ENCODE data around the gene ANAPC2.

DNA sequence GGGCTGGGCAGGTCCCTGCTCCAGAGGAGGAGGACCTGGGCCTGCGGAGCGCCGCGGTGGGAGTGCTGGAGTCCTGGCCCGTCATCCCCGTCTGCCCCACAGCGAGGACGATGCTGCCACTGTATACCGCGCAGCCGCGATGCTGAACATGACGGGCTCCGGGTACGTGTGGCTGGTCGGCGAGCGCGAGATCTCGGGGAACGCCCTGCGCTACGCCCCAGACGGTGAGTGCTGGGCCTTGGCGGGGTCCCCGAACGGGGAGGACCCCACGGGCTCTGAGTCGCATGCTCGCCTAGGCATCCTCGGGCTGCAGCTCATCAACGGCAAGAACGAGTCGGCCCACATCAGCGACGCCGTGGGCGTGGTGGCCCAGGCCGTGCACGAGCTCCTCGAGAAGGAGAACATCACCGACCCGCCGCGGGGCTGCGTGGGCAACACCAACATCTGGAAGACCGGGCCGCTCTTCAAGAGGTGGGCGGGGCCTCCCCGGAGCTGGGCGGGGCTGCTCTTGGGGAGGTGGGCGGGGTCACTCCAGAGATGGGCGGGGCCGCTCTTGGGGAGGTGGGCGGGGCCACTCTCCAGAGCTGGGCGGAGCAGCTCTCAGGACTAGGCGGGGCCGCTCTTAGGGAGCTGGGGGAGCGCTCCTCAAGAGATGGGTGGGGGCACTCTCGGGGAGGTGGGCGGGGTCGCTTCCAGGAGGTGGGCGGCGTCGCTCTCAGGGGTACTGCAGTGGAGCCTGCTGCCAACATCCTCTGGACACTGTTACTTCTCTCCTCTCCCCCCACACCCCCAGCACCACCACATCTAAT lies 31.6 kb downstream of the ANAPC2 start:
- TF ChIP-seq, protein P1, sequence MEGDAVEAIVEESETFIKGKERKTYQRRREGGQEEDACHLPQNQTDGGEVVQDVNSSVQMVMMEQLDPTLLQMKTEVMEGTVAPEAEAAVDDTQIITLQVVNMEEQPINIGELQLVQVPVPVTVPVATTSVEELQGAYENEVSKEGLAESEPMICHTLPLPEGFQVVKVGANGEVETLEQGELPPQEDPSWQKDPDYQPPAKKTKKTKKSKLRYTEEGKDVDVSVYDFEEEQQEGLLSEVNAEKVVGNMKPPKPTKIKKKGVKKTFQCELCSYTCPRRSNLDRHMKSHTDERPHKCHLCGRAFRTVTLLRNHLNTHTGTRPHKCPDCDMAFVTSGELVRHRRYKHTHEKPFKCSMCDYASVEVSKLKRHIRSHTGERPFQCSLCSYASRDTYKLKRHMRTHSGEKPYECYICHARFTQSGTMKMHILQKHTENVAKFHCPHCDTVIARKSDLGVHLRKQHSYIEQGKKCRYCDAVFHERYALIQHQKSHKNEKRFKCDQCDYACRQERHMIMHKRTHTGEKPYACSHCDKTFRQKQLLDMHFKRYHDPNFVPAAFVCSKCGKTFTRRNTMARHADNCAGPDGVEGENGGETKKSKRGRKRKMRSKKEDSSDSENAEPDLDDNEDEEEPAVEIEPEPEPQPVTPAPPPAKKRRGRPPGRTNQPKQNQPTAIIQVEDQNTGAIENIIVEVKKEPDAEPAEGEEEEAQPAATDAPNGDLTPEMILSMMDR (IDR thresholded peaks at IDR 0.05), result no peak
- TF ChIP-seq POLR2AphosphoS5 (IDR thresholded peaks at IDR 0.05), result no peak

Measured in prostate gland (tissue), 2 donors.